Measurements from ENCODE around the gene KRTAP12-2.

The KRTAP12-2 gene

DNA sequence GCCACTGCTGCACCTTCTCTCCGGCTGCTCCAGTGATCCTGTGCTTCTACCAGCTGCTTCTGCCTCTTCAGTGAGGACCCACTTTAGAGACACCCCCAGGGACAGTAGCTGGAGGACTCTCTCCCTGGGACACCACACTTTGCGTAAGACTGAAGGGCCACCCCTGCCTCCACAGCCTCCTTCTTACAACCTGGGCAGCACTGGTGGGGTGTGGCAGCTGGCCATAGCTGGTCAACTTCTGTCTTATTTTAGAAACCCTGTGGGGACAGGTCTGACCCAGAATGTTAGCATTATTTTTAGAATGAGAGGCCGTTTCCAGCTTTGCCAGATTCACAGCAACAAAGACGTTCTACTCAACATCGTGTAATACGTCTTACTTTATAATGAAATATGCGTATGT, 41.0 kb downstream of the KRTAP12-2 start:
- no peak overlapping the region for H3K14ac ChIP-seq (ENCODE audit: low read length in 2 of 2)
- no peak overlapping the region for H4K8ac ChIP-seq (ENCODE audit: low read length)
- no peaks in the 10 kb centered on the region for H3K36me3 ChIP-seq (ENCODE audit: control insufficient read depth in 1 of 2, insufficient read depth in 2 of 2, low read depth in 1 of 2, low read length in 2 of 2)
- no peak overlapping the region for H3K4ac ChIP-seq (ENCODE audit: low read depth in 1 of 2, low read length in 2 of 2)
- no peaks in the 10 kb centered on the region for H3K27me3 ChIP-seq (ENCODE audit: control insufficient read depth in 1 of 2, insufficient read depth in 1 of 2, low read length in 2 of 2)
- WGBS = 79% methylated on average over 4 of the region's 7 CpGs
- no peak overlapping the region for H3K27ac ChIP-seq (ENCODE audit: low read length, poor library complexity, severe bottlenecking)
- no peak overlapping the region for H3K9ac ChIP-seq (ENCODE audit: low read length)
- H3K4me3 ChIP-seq (ENCODE audit: insufficient read depth in 1 of 2, low read depth in 1 of 2, low read length in 2 of 2) = no peak overlapping the region
- H3K4me1 ChIP-seq (ENCODE audit: control insufficient read depth, insufficient read depth, low read depth, low read length) = no peaks in the 10 kb centered on the region
- H3K4me2 ChIP-seq (ENCODE audit: low read length, poor library complexity, severe bottlenecking) = no peak overlapping the region
- no peak overlapping the region for H2BK120ac ChIP-seq (ENCODE audit: low read depth, low read length)
- H2BK12ac ChIP-seq (ENCODE audit: low read length in 2 of 2) = no peak overlapping the region
- no peaks in the 10 kb centered on the region for H3K79me1 ChIP-seq (replicated peaks; ENCODE audit: low read length, poor library complexity, severe bottlenecking)
- no peak overlapping the region for H3K23ac ChIP-seq (ENCODE audit: low read length in 2 of 2)
- DNase-seq = no peak
- no peak overlapping the region for H2AFZ ChIP-seq (ENCODE audit: low read depth, low read length)
- H2BK5ac ChIP-seq (ENCODE audit: low read depth, low read length, poor library complexity, severe bottlenecking) = no peak overlapping the region
- no peak overlapping the region for H3K18ac ChIP-seq (ENCODE audit: low read depth in 1 of 2, low read length in 2 of 2)
- H4K91ac ChIP-seq (ENCODE audit: low read length) = no peak overlapping the region
- H2BK15ac ChIP-seq (ENCODE audit: low read depth, poor library complexity, severe bottlenecking) = no peak overlapping the region
- no peak overlapping the region for H2AK5ac ChIP-seq (ENCODE audit: low read length, severe bottlenecking)
- peaks cover 42% of the 10 kb centered on the region for H3K9me3 ChIP-seq (ENCODE audit: control insufficient read depth, low read length)

DNA sequence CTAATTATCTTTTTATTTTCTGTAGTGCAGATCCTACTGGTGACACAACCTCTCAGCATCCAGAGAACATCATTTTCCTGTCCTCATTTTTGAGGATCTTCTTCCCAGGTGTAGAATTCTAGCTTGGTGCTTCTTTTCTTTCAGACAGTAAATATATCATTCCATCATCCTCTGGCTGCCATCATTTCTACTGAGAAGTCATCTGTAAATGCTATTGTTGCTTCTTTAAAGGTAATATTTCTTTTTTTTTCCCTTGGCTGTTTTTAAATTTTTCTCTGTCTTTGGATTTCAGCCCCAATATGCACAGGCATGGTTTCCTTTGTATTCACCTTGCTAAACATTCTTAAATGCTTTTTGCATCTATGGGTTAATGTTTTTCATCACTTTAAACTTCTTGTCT, 43.2 kb downstream of the KRTAP12-2 start:
- H2BK5ac ChIP-seq (ENCODE audit: low read depth, low read length, poor library complexity, severe bottlenecking) = no peak overlapping the region
- no peak overlapping the region for H3K4me3 ChIP-seq (ENCODE audit: insufficient read depth in 1 of 2, low read depth in 1 of 2, low read length in 2 of 2)
- H3K79me1 ChIP-seq (replicated peaks; ENCODE audit: low read length, poor library complexity, severe bottlenecking) = no peaks in the 10 kb centered on the region
- no peak overlapping the region for H4K8ac ChIP-seq (ENCODE audit: low read length)
- H3K4me2 ChIP-seq (ENCODE audit: low read length, poor library complexity, severe bottlenecking) = no peak overlapping the region
- no peaks in the 10 kb centered on the region for H3K4me1 ChIP-seq (ENCODE audit: control insufficient read depth, insufficient read depth, low read depth, low read length)
- no peak overlapping the region for H2AFZ ChIP-seq (ENCODE audit: low read depth, low read length)
- no peaks in the 10 kb centered on the region for H3K27me3 ChIP-seq (ENCODE audit: control insufficient read depth in 1 of 2, insufficient read depth in 1 of 2, low read length in 2 of 2)
- H3K27ac ChIP-seq (ENCODE audit: low read length, poor library complexity, severe bottlenecking) = no peak overlapping the region
- H4K91ac ChIP-seq (ENCODE audit: low read length) = no peak overlapping the region
- H3K9me3 ChIP-seq (ENCODE audit: control insufficient read depth, low read length) = peaks cover 56% of the 10 kb centered on the region
- H3K14ac ChIP-seq (ENCODE audit: low read length in 2 of 2) = no peak overlapping the region
- no peak for DNase-seq
- H2BK12ac ChIP-seq (ENCODE audit: low read length in 2 of 2) = no peak overlapping the region
- H2BK120ac ChIP-seq (ENCODE audit: low read depth, low read length) = no peak overlapping the region
- no peak overlapping the region for H2AK5ac ChIP-seq (ENCODE audit: low read length, severe bottlenecking)
- H3K18ac ChIP-seq (ENCODE audit: low read depth in 1 of 2, low read length in 2 of 2) = no peak overlapping the region
- no peaks in the 10 kb centered on the region for H3K36me3 ChIP-seq (ENCODE audit: control insufficient read depth in 1 of 2, insufficient read depth in 2 of 2, low read depth in 1 of 2, low read length in 2 of 2)
- H3K4ac ChIP-seq (ENCODE audit: low read depth in 1 of 2, low read length in 2 of 2) = no peak overlapping the region
- no peak overlapping the region for H3K23ac ChIP-seq (ENCODE audit: low read length in 2 of 2)
- H3K9ac ChIP-seq (ENCODE audit: low read length) = no peak overlapping the region
- H2BK15ac ChIP-seq (ENCODE audit: low read depth, poor library complexity, severe bottlenecking) = no peak overlapping the region

DNA sequence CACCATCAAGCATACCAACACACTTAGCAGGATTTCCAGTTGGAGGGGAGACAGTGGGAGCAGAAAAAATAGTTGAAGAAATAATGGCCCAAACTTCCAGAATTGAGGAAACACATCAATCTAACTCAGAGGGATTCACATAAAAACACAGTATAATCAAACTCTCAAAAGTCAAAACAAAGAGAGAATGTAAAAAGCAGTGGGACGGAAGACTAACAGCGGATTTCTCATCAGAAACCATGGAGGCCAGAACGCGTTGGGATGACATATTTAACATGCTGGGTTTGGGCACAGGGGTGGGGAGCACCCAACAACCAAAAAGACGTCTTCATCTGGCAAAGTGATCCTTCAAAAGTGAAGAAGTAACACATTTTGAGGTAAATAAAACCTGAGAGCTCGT, 46.8 kb downstream of the KRTAP12-2 start:
- no peak overlapping the region for H2AFZ ChIP-seq (ENCODE audit: low read depth, low read length)
- H4K8ac ChIP-seq (ENCODE audit: low read length) = no peak overlapping the region
- peaks cover 45% of the 10 kb centered on the region for H3K9me3 ChIP-seq (ENCODE audit: control insufficient read depth, low read length)
- H3K14ac ChIP-seq (ENCODE audit: low read length in 2 of 2) = no peak overlapping the region
- no peak overlapping the region for H2BK15ac ChIP-seq (ENCODE audit: low read depth, poor library complexity, severe bottlenecking)
- H3K23ac ChIP-seq (ENCODE audit: low read length in 2 of 2) = no peak overlapping the region
- H3K79me1 ChIP-seq (replicated peaks; ENCODE audit: low read length, poor library complexity, severe bottlenecking) = no peaks in the 10 kb centered on the region
- H3K36me3 ChIP-seq (ENCODE audit: control insufficient read depth in 1 of 2, insufficient read depth in 2 of 2, low read depth in 1 of 2, low read length in 2 of 2) = no peaks in the 10 kb centered on the region
- WGBS = 80% methylated on average over 6 of the region's 6 CpGs
- H3K4me3 ChIP-seq (ENCODE audit: insufficient read depth in 1 of 2, low read depth in 1 of 2, low read length in 2 of 2) = no peak overlapping the region
- H4K91ac ChIP-seq (ENCODE audit: low read length) = no peak overlapping the region
- no peaks in the 10 kb centered on the region for H3K27me3 ChIP-seq (ENCODE audit: control insufficient read depth in 1 of 2, insufficient read depth in 1 of 2, low read length in 2 of 2)
- H3K9ac ChIP-seq (ENCODE audit: low read length) = no peak overlapping the region
- H3K27ac ChIP-seq (ENCODE audit: low read length, poor library complexity, severe bottlenecking) = no peak overlapping the region
- H2BK12ac ChIP-seq (ENCODE audit: low read length in 2 of 2) = no peak overlapping the region
- H2BK5ac ChIP-seq (ENCODE audit: low read depth, low read length, poor library complexity, severe bottlenecking) = no peak overlapping the region
- no peak overlapping the region for H2BK120ac ChIP-seq (ENCODE audit: low read depth, low read length)
- H3K18ac ChIP-seq (ENCODE audit: low read depth in 1 of 2, low read length in 2 of 2) = no peak overlapping the region
- no peak overlapping the region for H3K4me2 ChIP-seq (ENCODE audit: low read length, poor library complexity, severe bottlenecking)
- no peak overlapping the region for H3K4ac ChIP-seq (ENCODE audit: low read depth in 1 of 2, low read length in 2 of 2)
- H3K4me1 ChIP-seq (ENCODE audit: control insufficient read depth, insufficient read depth, low read depth, low read length) = no peaks in the 10 kb centered on the region
- H2AK5ac ChIP-seq (ENCODE audit: low read length, severe bottlenecking) = no peak overlapping the region
- DNase-seq = no peak

DNA sequence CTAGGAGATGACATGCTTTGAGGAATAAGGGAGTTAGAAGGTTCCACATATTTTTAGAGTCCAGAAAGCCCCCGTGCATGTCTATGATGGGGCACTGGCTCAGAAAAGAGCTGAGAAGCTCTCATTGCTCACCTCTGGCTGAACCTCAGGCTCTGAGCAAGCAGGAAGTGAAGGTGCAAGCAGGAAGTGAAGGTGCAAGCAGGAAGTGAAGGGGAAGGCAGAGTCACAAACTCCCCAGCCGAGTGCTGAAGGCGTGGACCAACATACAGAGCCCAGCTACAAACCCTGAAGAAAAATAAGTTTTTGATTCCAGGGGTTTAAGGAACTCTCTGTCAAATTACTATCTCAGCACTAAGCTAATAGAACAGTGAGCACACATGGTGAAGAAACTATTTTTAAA, 47.8 kb downstream of the KRTAP12-2 start:
- Histone ChIP-seq H3K4me3 (ENCODE audit: insufficient read depth in 1 of 2, low read depth in 1 of 2, low read length in 2 of 2) (no peak overlapping the region), H4K91ac (ENCODE audit: low read length) (no peak overlapping the region), H3K4me1 (ENCODE audit: control insufficient read depth, insufficient read depth, low read depth, low read length) (no peaks in the 10 kb centered on the region), H3K14ac (ENCODE audit: low read length in 2 of 2) (no peak overlapping the region), H3K27ac (ENCODE audit: low read length, poor library complexity, severe bottlenecking) (no peak overlapping the region), H2BK15ac (ENCODE audit: low read depth, poor library complexity, severe bottlenecking) (no peak overlapping the region), H3K9ac (ENCODE audit: low read length) (no peak overlapping the region), H2BK5ac (ENCODE audit: low read depth, low read length, poor library complexity, severe bottlenecking) (no peak overlapping the region), H3K4ac (ENCODE audit: low read depth in 1 of 2, low read length in 2 of 2) (no peak overlapping the region), H3K18ac (ENCODE audit: low read depth in 1 of 2, low read length in 2 of 2) (no peak overlapping the region), H2AK5ac (ENCODE audit: low read length, severe bottlenecking) (no peak overlapping the region), H3K79me1 (replicated peaks; ENCODE audit: low read length, poor library complexity, severe bottlenecking) (no peaks in the 10 kb centered on the region), H2AFZ (ENCODE audit: low read depth, low read length) (no peak overlapping the region), H3K36me3 (ENCODE audit: control insufficient read depth in 1 of 2, insufficient read depth in 2 of 2, low read depth in 1 of 2, low read length in 2 of 2) (no peaks in the 10 kb centered on the region), H3K27me3 (ENCODE audit: control insufficient read depth in 1 of 2, insufficient read depth in 1 of 2, low read length in 2 of 2) (no peaks in the 10 kb centered on the region), H2BK120ac (ENCODE audit: low read depth, low read length) (no peak overlapping the region), H3K9me3 (ENCODE audit: control insufficient read depth, low read length) (peaks cover 35% of the 10 kb centered on the region), H3K23ac (ENCODE audit: low read length in 2 of 2) (no peak overlapping the region), H4K8ac (ENCODE audit: low read length) (no peak overlapping the region), H2BK12ac (ENCODE audit: low read length in 2 of 2) (no peak overlapping the region), H3K4me2 (ENCODE audit: low read length, poor library complexity, severe bottlenecking) (no peak overlapping the region)
- WGBS = 78% methylated on average over 1 of the region's 3 CpGs
- DNase-seq = no peak
